Testis (tissue), 2 donors: ENCODE results near the gene NLRX1.

ENCODE experiments used
- CTCF ChIP-seq, 3 experiments: fragments of 450-650 bp in 2 of 3; fragments of 200-600 bp in 1 of 3; sonication (generic) in 1 of 3; IDR thresholded peaks; one replicate each; pipeline ENCODE4 v1.5.1; 2016 to 2019; ENCODE audit warnings: antibody characterized with exemption in 3 of 3, mild to moderate bottlenecking in 2 of 3, moderate library complexity in 1 of 3
- POLR2A ChIP-seq: fragments of 450-650 bp; IDR thresholded peaks from one replicate; pipeline ENCODE4 v1.6.1; 2017; ENCODE audit warnings: antibody characterized with exemption, mild to moderate bottlenecking, moderate library complexity

DNA sequence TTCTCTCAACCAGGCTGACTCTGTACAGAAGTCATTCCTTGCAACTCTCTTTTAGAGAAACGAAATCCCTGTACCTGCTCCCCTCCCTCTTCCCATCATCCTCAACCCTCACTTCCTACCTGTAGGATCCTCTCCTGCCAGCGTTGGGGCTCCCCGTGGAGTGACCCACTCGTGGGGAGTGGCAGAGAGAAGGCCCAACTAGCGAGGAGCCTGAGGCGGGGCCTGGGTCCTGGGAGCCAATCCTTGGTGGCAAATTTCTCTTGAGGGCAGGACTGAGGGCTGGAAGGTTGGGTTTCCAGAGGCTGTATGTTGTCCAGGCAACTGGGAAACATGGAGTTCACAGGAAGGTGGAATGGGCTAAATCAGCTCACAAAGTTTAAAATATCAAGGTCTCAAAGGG lies 27.2 kb downstream of the NLRX1 start:
- TF ChIP-seq POLR2A (no peak), CTCF (IDR thresholded peaks at IDR 0.05) (no peak)
